Endothelial cell (in vitro differentiated cells): ENCODE data around the gene LRRC74A. TPM values are rescaled to one million over a fixed set of nuclear protein-coding genes. Genes with fewer than 3 reads are reported as not detected.

Source experiments
- DNase-seq: peaks from one replicate; pipeline ENCODE4 v3.0.0; 2021; ENCODE audit warnings: low spot score
- H3K27ac Mint-ChIP-seq: one replicate; pipeline ENCODE4 v1.8.0; 2021; ENCODE audit warnings: mixed read lengths, inconsistent platforms; ENCODE audit not compliant: unreplicated experiment
- H3K27me3 Mint-ChIP-seq: one replicate; pipeline ENCODE4 v1.8.0; 2021; ENCODE audit warnings: mild to moderate bottlenecking, moderate library complexity, mixed read lengths, inconsistent platforms; ENCODE audit not compliant: unreplicated experiment
- H3K36me3 Mint-ChIP-seq: one replicate; pipeline ENCODE4 v1.8.0; 2021; ENCODE audit warnings: mild to moderate bottlenecking, low read depth, mixed read lengths, inconsistent platforms; ENCODE audit not compliant: unreplicated experiment
- H3K4me1 Mint-ChIP-seq: one replicate; pipeline ENCODE4 v1.8.0; 2021; ENCODE audit warnings: mild to moderate bottlenecking, mixed read lengths, inconsistent platforms; ENCODE audit not compliant: unreplicated experiment
- H3K4me3 Mint-ChIP-seq: one replicate; pipeline ENCODE4 v1.8.0; 2021; ENCODE audit warnings: mild to moderate bottlenecking, mixed read lengths, inconsistent platforms; ENCODE audit not compliant: unreplicated experiment
- H3K9me3 Mint-ChIP-seq: one replicate; pipeline ENCODE4 v1.8.0; 2021; ENCODE audit warnings: mixed read lengths, inconsistent platforms; ENCODE audit not compliant: unreplicated experiment
- CTCF ChIP-seq: fragments of 200-600 bp; sonication (generic); IDR thresholded peaks from one replicate; pipeline ENCODE4 v1.5.0; 2021; ENCODE audit warnings: antibody characterized with exemption; ENCODE audit not compliant: unreplicated experiment
- long read RNA-seq: library from polyadenylated mRNA; unstranded; transcript quantifications from one replicate; pipeline ENCODE4 v2.0.0, GENCODE V29; 2020; ENCODE audit not compliant: unreplicated experiment
- total RNA-seq: library from RNA; stranded (reverse); fragmentation: NEBNext Ultra II Directional; extraction: Animal tissue kit (Norgen Biotek cat#: 25700); gene quantifications from one replicate; pipeline ENCODE4 v1.2.1, GENCODE V29; 2021; ENCODE audit not compliant: unreplicated experiment

LRRC74A gene
- total RNA-seq, result not detected
- long read RNA-seq, result 0 reads

DNA sequence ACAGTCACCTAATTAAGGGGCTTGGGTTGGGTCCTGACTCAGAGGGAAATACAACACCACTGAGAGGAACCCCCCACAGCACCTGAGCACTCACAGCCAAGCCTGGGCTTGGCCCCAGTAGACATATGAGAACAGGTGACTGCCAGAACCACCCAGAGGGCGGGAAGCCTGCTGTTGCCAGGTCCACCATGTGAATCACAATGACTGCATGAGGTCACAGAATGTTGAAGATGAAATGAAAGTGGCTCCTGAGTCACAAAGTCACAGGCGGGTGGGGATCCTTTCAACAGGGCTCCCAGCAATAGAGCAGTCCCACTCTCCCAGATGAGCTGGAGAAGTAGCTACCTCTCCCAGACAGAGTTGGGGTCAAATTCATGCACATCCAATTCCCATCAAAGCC is at the start of gene LRRC74A:
LRRC74A (plus strand) TSS at position 287 of the 400 bp plus-strand sequence. CDS start 290 bp downstream, outside the sequence.
- no peak within 1 kb of the TSS for H3K27ac Mint-ChIP-seq
- no peaks in the 10 kb centered on the region for H3K36me3 Mint-ChIP-seq
- H3K4me3 Mint-ChIP-seq, result no peak within 1 kb of the TSS
- H3K9me3 Mint-ChIP-seq, result no peaks in the 10 kb centered on the region
- DNase-seq, result no peak
- peaks cover 1% of the 10 kb centered on the region for H3K27me3 Mint-ChIP-seq
- no peak for TF ChIP-seq CTCF
- H3K4me1 Mint-ChIP-seq, result peaks cover 13% of the 10 kb centered on the region

DNA sequence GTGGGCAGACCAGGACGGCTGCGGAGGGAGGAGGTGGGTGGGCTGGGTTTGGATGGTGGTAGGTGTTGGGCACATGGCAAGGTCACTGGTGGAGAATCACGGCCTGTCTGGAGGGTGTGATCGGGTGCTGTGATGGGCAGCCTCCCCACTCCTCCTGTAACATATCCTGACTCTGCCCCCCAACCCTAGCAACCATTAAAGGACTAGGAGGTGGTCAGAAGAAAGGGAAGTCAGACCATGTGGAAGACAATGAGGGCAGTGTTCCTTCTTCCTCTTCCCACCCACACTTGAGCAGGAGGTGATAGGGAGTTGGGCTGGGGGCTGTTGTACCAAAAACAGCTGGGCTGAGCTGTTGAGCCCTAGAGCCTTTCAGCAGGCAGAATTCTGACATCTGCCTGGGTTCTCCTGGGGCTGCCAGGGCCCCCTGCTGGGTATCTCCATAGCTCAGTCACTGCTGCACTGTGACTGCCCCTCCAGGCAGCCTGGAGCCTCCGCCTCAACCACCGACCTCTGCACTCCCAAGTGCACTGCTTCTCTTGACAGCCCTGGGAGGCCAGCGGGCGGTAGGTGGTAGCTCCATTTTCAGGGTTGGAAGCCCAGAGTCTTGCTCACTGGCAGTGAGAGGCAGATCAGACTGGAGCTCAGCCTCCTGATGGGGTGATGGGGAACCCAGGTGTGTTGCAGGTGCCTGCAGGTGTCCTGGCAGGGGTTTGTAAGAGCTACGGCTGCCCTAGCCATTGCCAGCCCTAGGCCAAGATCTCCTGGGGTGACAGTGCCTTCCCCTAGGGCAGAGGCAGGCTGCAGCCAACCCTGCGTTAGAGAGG is 49.6 kb upstream of the LRRC74A start:
- Mint-ChIP-seq H3K4me3 (peak overlapping the region; percentile 65), H3K27ac (peak overlapping the region; percentile 57), H3K4me1 (peaks cover 61% of the 10 kb centered on the region), H3K36me3 (peaks cover 29% of the 10 kb centered on the region), H3K27me3 (peaks cover 30% of the 10 kb centered on the region), H3K9me3 (no peaks in the 10 kb centered on the region)
- no peak for TF ChIP-seq CTCF
- DNase-seq, result no peak

GRCh38 chr14:76777721-76778120 is 48.5 kb upstream of the LRRC74A start:
- Mint-ChIP-seq H3K36me3 (peaks cover 27% of the 10 kb centered on the region), H3K4me1 (peaks cover 57% of the 10 kb centered on the region), H3K27me3 (peaks cover 30% of the 10 kb centered on the region), H3K27ac (no peak overlapping the region), H3K9me3 (no peaks in the 10 kb centered on the region), H3K4me3 (no peak overlapping the region)
- no peak for TF ChIP-seq CTCF
- DNase-seq, result no peak

GRCh38 chr14:76778546-76779215 is 47.5 kb upstream of the LRRC74A start:
- H3K9me3 Mint-ChIP-seq, result no peaks in the 10 kb centered on the region
- peaks cover 27% of the 10 kb centered on the region for H3K27me3 Mint-ChIP-seq
- DNase-seq, result no peak
- H3K27ac Mint-ChIP-seq, result no peak overlapping the region
- H3K36me3 Mint-ChIP-seq, result peaks cover 34% of the 10 kb centered on the region
- TF ChIP-seq CTCF, result no peak
- H3K4me3 Mint-ChIP-seq, result peak overlapping the region; percentile 63
- peaks cover 56% of the 10 kb centered on the region for H3K4me1 Mint-ChIP-seq
